HCT116 (cell line): ENCODE measurements around the gene TH.

Experiments
- CBX3 ChIP-seq: IDR thresholded peaks from 2 replicates; pipeline ENCODE4 v1.6.1; 2012; ENCODE audit warnings: low read depth
- CEBPB ChIP-seq: IDR thresholded peaks from 2 replicates; pipeline ENCODE4 v1.6.1; 2012; ENCODE audit warnings: low read depth
- CTCF ChIP-seq, 3 experiments: fragments of 200-600 bp in 1 of 3; sonication (generic) in 1 of 3; IDR thresholded peaks in 2 of 3; conservative IDR thresholded peaks in 1 of 3; 2 replicates each; pipeline ENCODE4 v1.5.1; 2012 to 2017; ENCODE audit warnings: low read depth in 2 of 3, low read length in 2 of 3, antibody characterized with exemption in 1 of 3, borderline replicate concordance in 1 of 3, control low read depth in 1 of 3, mild to moderate bottlenecking in 1 of 3, mixed read lengths in 1 of 3, mixed run types in 1 of 3, moderate library complexity in 1 of 3; ENCODE audit not compliant: insufficient read depth in 1 of 3
- EGR1 ChIP-seq: IDR thresholded peaks from 2 replicates; pipeline ENCODE4 v1.6.1; 2012; ENCODE audit warnings: low read depth
- EZH2 ChIP-seq: fragments of 200-600 bp; sonication (generic); IDR thresholded peaks from 2 replicates; pipeline ENCODE4 v1.6.1; 2017; ENCODE audit warnings: antibody characterized with exemption, mixed run types
- POLR2A ChIP-seq: IDR thresholded peaks from 2 replicates; pipeline ENCODE4 v1.7.0; 2011; ENCODE audit warnings: borderline replicate concordance; ENCODE audit not compliant: insufficient read depth, insufficient read length; ENCODE audit errors: extremely low read depth
- POLR2AphosphoS5 ChIP-seq: IDR thresholded peaks from 2 replicates; pipeline ENCODE4 v1.6.1; 2011; ENCODE audit warnings: mild to moderate bottlenecking, low read depth, low read length, moderate library complexity
- SP1 ChIP-seq: IDR thresholded peaks from 2 replicates; pipeline ENCODE4 v1.6.1; 2012; ENCODE audit warnings: low read depth

DNA sequence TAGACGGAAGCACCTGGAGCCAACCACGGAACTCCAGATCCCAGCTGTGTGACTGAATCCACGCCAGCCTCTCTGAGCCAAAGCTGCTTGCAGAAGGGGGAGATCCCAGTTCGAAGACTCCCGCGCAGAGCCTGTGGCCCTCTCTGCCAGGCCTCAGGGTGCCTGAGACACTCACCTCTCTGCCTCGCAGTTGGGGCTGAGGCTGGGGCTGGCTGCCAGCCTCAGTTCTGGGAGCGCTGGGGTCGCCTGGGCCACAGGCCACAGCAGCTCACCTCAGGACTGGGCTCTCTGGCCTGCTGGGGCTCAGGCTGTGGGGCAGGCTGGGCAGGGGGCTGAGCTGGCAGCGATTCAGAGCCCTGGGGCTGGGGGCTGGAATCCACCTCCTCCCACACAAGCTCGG is 24.2 kb downstream of the TH start:
- no peak for TF ChIP-seq CTCF (IDR thresholded peaks at IDR 0.05 in 2 of 3, conservative IDR thresholded peaks at IDR 0.05 in 1 of 3; ENCODE audit: borderline replicate concordance in 1 of 3, insufficient read depth in 1 of 3, low read depth in 2 of 3, low read length in 2 of 3)
- no peak for TF ChIP-seq EZH2
- TF ChIP-seq POLR2AphosphoS5 = no peak
- TF ChIP-seq POLR2A = no peak
- TF ChIP-seq EGR1 = no peak
- no peak for TF ChIP-seq CEBPB
- TF ChIP-seq CBX3 = no peak
- no peak for TF ChIP-seq SP1
